ENCODE results near the gene ITGAD.
A peak's percentile ranks its signal among the peaks of the same experiment; 100 is the strongest.
"Not testable (repeated sequence)": the region's sequence is repeated elsewhere in the genome, so short reads cannot be mapped to it uniquely, and the experiment has no call there.

ITGAD gene

GRCh38 chr16:31417036-31417435 lies 23.9 kb downstream of the ITGAD start:
- peaks cover 40% of the 10 kb centered on the region for H3K27me3 ChIP-seq (ENCODE audit: insufficient read depth, low read length)
- H3K27ac ChIP-seq (ENCODE audit: low read depth, low read length); H3K4me1 ChIP-seq (ENCODE audit: control insufficient read depth, insufficient read depth, low read length, unreplicated experiment); H2AFZ ChIP-seq (ENCODE audit: low read length, unreplicated experiment); H3K79me2 ChIP-seq (ENCODE audit: control insufficient read depth, insufficient read depth, low read length, unreplicated experiment); H3K36me3 ChIP-seq (ENCODE audit: insufficient read depth, low read length); H3K4me3 ChIP-seq (ENCODE audit: low read depth, low read length): not testable (repeated sequence)

GRCh38 chr16:31417916-31418315 lies 24.8 kb downstream of the ITGAD start:
- H3K36me3 ChIP-seq (ENCODE audit: insufficient read depth, low read length), result no peaks in the 10 kb centered on the region
- no peak overlapping the region for H3K4me3 ChIP-seq (ENCODE audit: low read depth, low read length)
- no peak overlapping the region for H2AFZ ChIP-seq (ENCODE audit: low read length, unreplicated experiment)
- H3K4me1 ChIP-seq (ENCODE audit: control insufficient read depth, insufficient read depth, low read length, unreplicated experiment), result no peaks in the 10 kb centered on the region
- H3K27me3 ChIP-seq (ENCODE audit: insufficient read depth, low read length), result peaks cover 35% of the 10 kb centered on the region
- no peak overlapping the region for H3K27ac ChIP-seq (ENCODE audit: low read depth, low read length)
- H3K79me2 ChIP-seq (ENCODE audit: control insufficient read depth, insufficient read depth, low read length, unreplicated experiment), result no peaks in the 10 kb centered on the region

GRCh38 chr16:31420037-31420436 lies 26.9 kb downstream of the ITGAD start:
- H3K27ac ChIP-seq (ENCODE audit: low read depth, low read length), result no peak overlapping the region
- no peak overlapping the region for H3K4me3 ChIP-seq (ENCODE audit: low read depth, low read length)
- H3K27me3 ChIP-seq (ENCODE audit: insufficient read depth, low read length), result peaks cover 14% of the 10 kb centered on the region
- no peaks in the 10 kb centered on the region for H3K79me2 ChIP-seq (ENCODE audit: control insufficient read depth, insufficient read depth, low read length, unreplicated experiment)
- H3K4me1 ChIP-seq (ENCODE audit: control insufficient read depth, insufficient read depth, low read length, unreplicated experiment), result no peaks in the 10 kb centered on the region
- H2AFZ ChIP-seq (ENCODE audit: low read length, unreplicated experiment), result no peak overlapping the region
- H3K36me3 ChIP-seq (ENCODE audit: insufficient read depth, low read length), result no peaks in the 10 kb centered on the region

GRCh38 chr16:31421587-31421986 lies 28.5 kb downstream of the ITGAD start:
- Histone ChIP-seq H3K27me3 (ENCODE audit: insufficient read depth, low read length) (peaks cover under 1% of the 10 kb centered on the region; the same call in 1 of the 2 replicates), H3K27ac (ENCODE audit: low read depth, low read length) (no peak overlapping the region), H3K79me2 (ENCODE audit: control insufficient read depth, insufficient read depth, low read length, unreplicated experiment) (no peaks in the 10 kb centered on the region), H3K4me3 (ENCODE audit: low read depth, low read length) (no peak overlapping the region), H2AFZ (ENCODE audit: low read length, unreplicated experiment) (no peak overlapping the region), H3K4me1 (ENCODE audit: control insufficient read depth, insufficient read depth, low read length, unreplicated experiment) (no peaks in the 10 kb centered on the region), H3K36me3 (ENCODE audit: insufficient read depth, low read length) (no peaks in the 10 kb centered on the region)

- H3K36me3 ChIP-seq (ENCODE audit: insufficient read depth, low read length), result no peaks in the 10 kb centered on the region
- no peaks in the 10 kb centered on the region for H3K27me3 ChIP-seq (ENCODE audit: insufficient read depth, low read length)
- H3K79me2 ChIP-seq (ENCODE audit: control insufficient read depth, insufficient read depth, low read length, unreplicated experiment), result no peaks in the 10 kb centered on the region
- H2AFZ ChIP-seq (ENCODE audit: low read length, unreplicated experiment), result no peak overlapping the region
- peaks cover 2% of the 10 kb centered on the region for H3K4me1 ChIP-seq (ENCODE audit: control insufficient read depth, insufficient read depth, low read length, unreplicated experiment)
- no peak overlapping the region for H3K4me3 ChIP-seq (ENCODE audit: low read depth, low read length)
- no peak overlapping the region for H3K27ac ChIP-seq (ENCODE audit: low read depth, low read length)
Observed at GRCh38 chr16:31423241-31423640, 30.1 kb downstream of the ITGAD start.

- Histone ChIP-seq H3K79me2 (ENCODE audit: control insufficient read depth, insufficient read depth, low read length, unreplicated experiment) (no peaks in the 10 kb centered on the region), H3K4me1 (ENCODE audit: control insufficient read depth, insufficient read depth, low read length, unreplicated experiment) (peaks cover 3% of the 10 kb centered on the region), H3K27me3 (ENCODE audit: insufficient read depth, low read length) (no peaks in the 10 kb centered on the region), H2AFZ (ENCODE audit: low read length, unreplicated experiment) (no peak overlapping the region), H3K4me3 (ENCODE audit: low read depth, low read length) (no peak overlapping the region), H3K27ac (ENCODE audit: low read depth, low read length) (no peak overlapping the region), H3K36me3 (ENCODE audit: insufficient read depth, low read length) (no peaks in the 10 kb centered on the region)
Observed at GRCh38 chr16:31423801-31424200, 30.7 kb downstream of the ITGAD start.

GRCh38 chr16:31427441-31428278 lies 34.5 kb downstream of the ITGAD start:
- peaks cover 3% of the 10 kb centered on the region for H3K4me1 ChIP-seq (ENCODE audit: control insufficient read depth, insufficient read depth, low read length, unreplicated experiment)
- no peaks in the 10 kb centered on the region for H3K79me2 ChIP-seq (ENCODE audit: control insufficient read depth, insufficient read depth, low read length, unreplicated experiment)
- H2AFZ ChIP-seq (ENCODE audit: low read length, unreplicated experiment), result peak overlapping the region; percentile 95
- no peaks in the 10 kb centered on the region for H3K36me3 ChIP-seq (ENCODE audit: insufficient read depth, low read length)
- no peaks in the 10 kb centered on the region for H3K27me3 ChIP-seq (ENCODE audit: insufficient read depth, low read length)
- H3K27ac ChIP-seq (ENCODE audit: low read depth, low read length), result no peak overlapping the region
- H3K4me3 ChIP-seq (ENCODE audit: low read depth, low read length), result peak overlapping the region; percentile 86

- Histone ChIP-seq H3K27ac (ENCODE audit: low read depth, low read length) (no peak within 1 kb of the TSS), H3K79me2 (ENCODE audit: control insufficient read depth, insufficient read depth, low read length, unreplicated experiment) (no peaks in the 10 kb centered on the region), H3K36me3 (ENCODE audit: insufficient read depth, low read length) (no peaks in the 10 kb centered on the region), H2AFZ (ENCODE audit: low read length, unreplicated experiment) (peak within 1 kb of the TSS; percentile 95), H3K27me3 (ENCODE audit: insufficient read depth, low read length) (no peaks in the 10 kb centered on the region), H3K4me1 (ENCODE audit: control insufficient read depth, insufficient read depth, low read length, unreplicated experiment) (peaks cover 3% of the 10 kb centered on the region), H3K4me3 (ENCODE audit: low read depth, low read length) (peak within 1 kb of the TSS; percentile 86)
Observed at GRCh38 chr16:31428279-31428597, 35.1 kb downstream of the ITGAD start, which contains the start of gene COX6A2. TSS of gene COX6A2 (minus strand) at chr16:31428360. CDS start at chr16:31428325, 35 bp downstream.

- H3K4me1 ChIP-seq (ENCODE audit: control insufficient read depth, insufficient read depth, low read length, unreplicated experiment), result peaks cover 3% of the 10 kb centered on the region
- H2AFZ ChIP-seq (ENCODE audit: low read length, unreplicated experiment), result peak overlapping the region; percentile 81
- no peaks in the 10 kb centered on the region for H3K27me3 ChIP-seq (ENCODE audit: insufficient read depth, low read length)
- peak overlapping the region; percentile 86 for H3K4me3 ChIP-seq (ENCODE audit: low read depth, low read length)
- H3K79me2 ChIP-seq (ENCODE audit: control insufficient read depth, insufficient read depth, low read length, unreplicated experiment), result no peaks in the 10 kb centered on the region
- no peaks in the 10 kb centered on the region for H3K36me3 ChIP-seq (ENCODE audit: insufficient read depth, low read length)
- H3K27ac ChIP-seq (ENCODE audit: low read depth, low read length), result no peak overlapping the region
Observed at GRCh38 chr16:31428638-31429247, 35.6 kb downstream of the ITGAD start.

GRCh38 chr16:31429314-31429713 lies 36.2 kb downstream of the ITGAD start:
- Histone ChIP-seq H3K4me1 (ENCODE audit: control insufficient read depth, insufficient read depth, low read length, unreplicated experiment) (peaks cover 3% of the 10 kb centered on the region), H3K79me2 (ENCODE audit: control insufficient read depth, insufficient read depth, low read length, unreplicated experiment) (no peaks in the 10 kb centered on the region)

GRCh38 chr16:31429796-31430195 lies 36.7 kb downstream of the ITGAD start:
- peaks cover 3% of the 10 kb centered on the region for H3K4me1 ChIP-seq (ENCODE audit: control insufficient read depth, insufficient read depth, low read length, unreplicated experiment)
- H3K27ac ChIP-seq (ENCODE audit: low read depth, low read length), result no peak overlapping the region
- H3K79me2 ChIP-seq (ENCODE audit: control insufficient read depth, insufficient read depth, low read length, unreplicated experiment), result no peaks in the 10 kb centered on the region
- no peak overlapping the region for H3K4me3 ChIP-seq (ENCODE audit: low read depth, low read length)
- no peaks in the 10 kb centered on the region for H3K36me3 ChIP-seq (ENCODE audit: insufficient read depth, low read length)
- H3K27me3 ChIP-seq (ENCODE audit: insufficient read depth, low read length), result no peaks in the 10 kb centered on the region
- H2AFZ ChIP-seq (ENCODE audit: low read length, unreplicated experiment), result no peak overlapping the region

More at GRCh38 chr16:31429314-31429713, 36.2 kb downstream of the ITGAD start:
- Histone ChIP-seq H3K27me3 (ENCODE audit: insufficient read depth, low read length) (no peaks in the 10 kb centered on the region), H2AFZ (ENCODE audit: low read length, unreplicated experiment) (no peak overlapping the region), H3K4me3 (ENCODE audit: low read depth, low read length) (no peak overlapping the region), H3K36me3 (ENCODE audit: insufficient read depth, low read length) (no peaks in the 10 kb centered on the region), H3K27ac (ENCODE audit: low read depth, low read length) (no peak overlapping the region)
